Left colon (tissue), 2 donors: ENCODE results near the gene RPS6KA2. TPM values are rescaled to one million over a fixed set of nuclear protein-coding genes. Genes with fewer than 3 reads are reported as not detected.

ENCODE experiments used
- ATAC-seq: fragments of 200-7000 bp; cut with Tn5 transposase; one replicate; pipeline ENCODE4 v1.9.1; 2020; ENCODE audit warnings: mild to moderate bottlenecking, moderate library complexity
- DNase-seq, 2 donors: peaks; one replicate each; pipeline ENCODE4 v3.0.0-alpha.2; 2020
- intact Hi-C, 2 donors: fragments of 100-400 bp; cut with DNase I in 1 of 2; cut with micrococcal nuclease in 1 of 2; formaldehyde crosslinking; loops; one replicate each; pipeline versions ENCODE4 v1.11.2 to v1.14.0; 2022; cut with DNase I, micrococcal nuclease
- total RNA-seq, 2 donors: library from RNA; stranded (reverse); fragmentation: NEBNext Ultra II Directional; extraction: Animal tissue kit (Norgen Biotek cat#: 25700); gene quantifications; one replicate each; pipeline ENCODE4 v1.2.1, GENCODE V29; 2021
- donor health status: DM: no; HTN: no; CAD: no.
- donor health status: DM: yes; HTN: yes; CAD: no.

Gene RPS6KA2
- total RNA-seq, 2 donors from 2014 or later = 11.5 to 13.3 TPM

DNA sequence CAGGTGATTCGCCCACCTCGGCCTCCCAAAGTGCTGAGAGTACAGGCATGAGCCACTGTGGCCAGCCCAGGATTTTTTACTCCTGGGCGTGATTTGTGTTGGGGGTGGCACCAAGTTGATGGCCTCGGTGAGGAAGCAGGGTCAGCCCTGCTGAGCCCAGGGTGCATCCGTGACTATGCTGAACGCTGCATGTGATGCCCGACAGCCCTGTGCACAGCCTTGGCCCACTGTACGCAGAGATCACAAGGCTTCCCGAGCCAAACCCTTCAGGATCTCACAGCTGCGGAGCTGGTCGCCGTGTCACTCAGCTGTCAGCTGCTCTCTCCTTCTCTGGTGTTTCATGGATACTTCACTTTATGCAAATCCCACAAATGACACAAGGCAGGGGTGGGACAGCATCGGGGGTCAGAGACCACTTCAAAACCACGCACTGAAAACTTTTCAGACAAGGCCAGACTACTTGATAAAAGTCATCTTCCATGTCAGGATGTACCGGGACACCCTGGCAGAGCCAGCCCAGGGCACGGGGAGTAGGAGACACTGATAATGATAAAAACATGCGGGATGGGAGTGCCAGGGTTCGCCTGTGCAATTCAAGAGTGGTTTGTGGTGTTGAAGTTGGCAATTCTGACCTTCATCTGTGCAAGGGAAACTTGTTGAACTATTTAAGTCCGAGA, 31.2 kb upstream of the RPS6KA2 start:
- no peak for ATAC-seq
- no peak for DNase-seq
- intact Hi-C loops = no loop called here

DNA sequence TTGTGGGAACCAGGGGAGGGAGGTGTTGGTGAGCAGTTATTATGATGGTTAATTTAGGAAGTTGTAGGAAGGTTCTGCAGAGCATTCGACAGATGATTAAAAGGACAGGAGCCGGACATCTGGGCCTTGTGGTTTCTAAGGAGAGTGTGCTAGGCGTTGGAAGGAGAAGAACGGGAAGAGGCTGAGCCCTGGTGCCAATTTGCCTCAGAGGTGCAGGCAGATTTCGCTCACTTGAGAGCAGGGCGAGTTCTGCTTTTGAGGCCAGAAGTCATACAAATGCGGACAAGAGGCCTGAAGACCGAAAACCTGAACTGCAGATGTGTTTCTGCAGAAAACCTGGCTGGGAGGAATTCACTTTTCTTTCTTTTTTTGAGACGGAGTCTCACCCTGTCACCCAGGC, 30.5 kb upstream of the RPS6KA2 start:
- DNase-seq = no peak
- ATAC-seq = no peak
- intact Hi-C loops = no loop called here

DNA sequence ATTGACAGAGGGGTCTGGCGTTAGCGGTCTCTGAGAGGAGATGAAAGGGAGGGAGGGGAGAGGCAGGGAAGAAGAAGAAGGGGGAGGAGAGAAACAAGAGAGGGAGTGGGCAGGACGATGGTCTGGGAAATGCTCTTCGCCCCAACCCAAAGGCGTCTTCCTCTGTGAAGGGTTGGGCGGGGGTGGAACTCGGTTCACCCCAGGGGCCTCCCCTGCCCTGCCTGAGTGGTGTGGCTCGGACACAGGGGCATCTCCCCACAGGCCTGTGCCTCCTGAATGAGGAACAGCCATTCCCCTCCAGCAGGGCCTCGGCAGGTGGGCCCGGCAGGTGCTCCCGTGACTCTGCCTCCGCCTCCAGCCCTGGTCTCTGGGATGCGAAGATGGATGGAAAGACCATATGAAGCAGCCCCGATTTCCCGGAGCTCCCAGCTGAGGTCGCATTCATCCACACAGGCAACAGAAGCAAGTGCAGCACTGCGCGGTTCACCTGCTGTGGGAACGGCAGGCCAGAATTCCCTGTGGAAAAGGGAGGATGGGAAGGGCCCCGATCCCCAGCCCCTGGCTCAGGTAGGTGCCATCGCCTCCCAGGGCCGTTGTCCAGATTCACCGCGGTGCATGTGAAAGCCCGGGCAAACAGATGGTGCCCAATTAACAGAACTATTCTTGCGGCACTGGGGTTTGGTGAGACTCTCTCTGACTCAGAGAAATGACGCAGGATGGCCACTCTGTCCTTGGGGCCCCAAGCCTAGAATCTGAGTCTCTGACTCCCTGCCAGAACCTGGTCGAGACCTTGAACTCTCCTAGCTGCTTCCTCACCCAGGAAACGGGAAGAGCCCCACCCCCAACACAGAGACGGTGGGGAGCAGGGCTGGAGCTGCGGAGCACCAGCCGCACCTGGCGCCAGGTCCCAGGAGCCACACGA, 29.4 kb upstream of the RPS6KA2 start:
- DNase-seq = no peak

DNA sequence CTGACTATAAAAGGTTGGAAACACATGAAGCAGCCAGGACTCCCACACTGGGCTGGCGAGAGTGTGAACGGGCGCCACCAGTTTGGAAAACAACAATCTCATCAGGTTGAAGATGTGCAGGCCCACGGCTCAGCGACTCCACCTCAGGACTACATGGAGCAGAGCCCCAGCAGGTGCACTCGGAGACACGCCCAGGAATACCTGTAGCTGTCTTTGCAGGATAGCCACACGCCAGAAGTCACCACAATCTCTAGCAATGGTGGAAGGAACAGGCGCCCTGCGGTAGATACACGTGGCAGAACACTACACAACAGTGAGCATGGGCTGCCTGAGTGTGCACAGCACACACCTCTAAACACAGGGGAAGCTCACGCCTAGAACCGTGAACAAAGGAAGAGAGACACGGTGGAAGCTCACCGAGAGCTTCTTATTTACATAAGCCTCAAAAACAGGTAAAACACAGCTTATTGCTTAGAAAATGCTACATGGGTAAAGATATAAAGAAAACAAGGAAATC, 28.7 kb upstream of the RPS6KA2 start:
- DNase-seq (no peak), ATAC-seq (peak; percentile 69)
- intact Hi-C loops = no loop called here

More for the DNA sequence above, 29.4 kb upstream of the RPS6KA2 start:
- peak; percentile 58 for ATAC-seq
- intact Hi-C loops = no loop called here

DNA sequence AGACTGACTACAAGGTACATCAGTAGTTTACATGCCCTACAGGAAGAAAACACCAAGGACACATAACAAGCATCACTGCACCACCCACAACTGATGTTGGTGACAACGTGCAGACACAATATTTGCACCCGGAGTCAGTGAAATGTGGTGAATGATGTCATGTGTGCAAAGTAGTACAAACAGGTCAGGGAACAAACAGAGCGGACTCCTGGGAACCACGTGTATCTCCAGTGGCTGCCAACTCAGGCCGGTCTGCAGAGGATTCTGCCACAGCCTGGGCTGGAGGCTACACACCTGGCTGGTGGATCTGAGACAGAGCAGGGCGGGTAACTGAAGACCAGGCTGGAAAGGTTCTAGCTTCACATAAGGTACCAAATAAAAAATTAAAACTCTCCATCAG, 28.2 kb upstream of the RPS6KA2 start:
- intact Hi-C loops = no loop called here
- no peak for DNase-seq
- ATAC-seq = no peak

DNA sequence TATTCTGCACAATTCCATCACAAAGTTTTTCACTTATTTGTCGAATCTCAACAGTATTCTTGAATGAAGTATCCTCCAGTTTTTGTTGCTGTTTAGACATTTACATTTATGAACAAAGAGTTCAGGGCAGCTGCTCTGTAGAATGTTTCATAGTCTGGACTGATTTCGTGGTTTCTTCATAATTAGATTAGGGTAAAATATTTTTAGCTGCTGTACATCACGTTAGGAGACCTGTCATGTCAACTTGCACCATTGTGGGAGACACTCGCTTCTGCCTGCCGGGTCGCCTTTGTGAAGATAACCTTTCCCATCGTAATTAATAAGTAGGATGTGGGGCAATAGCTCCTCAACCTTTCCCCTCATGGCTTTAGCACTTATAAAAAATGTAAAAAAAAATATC, 27.5 kb upstream of the RPS6KA2 start:
- DNase-seq (no peak), ATAC-seq (no peak)
- intact Hi-C loops = no loop called here

DNA sequence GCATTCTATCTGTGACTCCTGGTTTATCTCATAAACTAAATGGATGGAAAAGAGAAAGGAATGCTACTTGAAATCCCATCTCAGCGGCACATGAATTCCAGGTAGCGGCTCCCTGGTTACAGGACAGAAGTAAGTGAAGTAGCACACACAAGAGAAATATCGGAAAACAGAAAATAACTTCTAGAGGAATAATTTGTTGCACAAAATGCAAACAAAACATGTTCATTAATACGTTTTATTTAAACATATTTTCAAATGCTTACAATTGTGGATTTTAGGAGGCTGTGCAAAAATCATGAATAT, 26.5 kb upstream of the RPS6KA2 start:
- DNase-seq (no peak), ATAC-seq (no peak)
- intact Hi-C loops = no loop called here

DNA sequence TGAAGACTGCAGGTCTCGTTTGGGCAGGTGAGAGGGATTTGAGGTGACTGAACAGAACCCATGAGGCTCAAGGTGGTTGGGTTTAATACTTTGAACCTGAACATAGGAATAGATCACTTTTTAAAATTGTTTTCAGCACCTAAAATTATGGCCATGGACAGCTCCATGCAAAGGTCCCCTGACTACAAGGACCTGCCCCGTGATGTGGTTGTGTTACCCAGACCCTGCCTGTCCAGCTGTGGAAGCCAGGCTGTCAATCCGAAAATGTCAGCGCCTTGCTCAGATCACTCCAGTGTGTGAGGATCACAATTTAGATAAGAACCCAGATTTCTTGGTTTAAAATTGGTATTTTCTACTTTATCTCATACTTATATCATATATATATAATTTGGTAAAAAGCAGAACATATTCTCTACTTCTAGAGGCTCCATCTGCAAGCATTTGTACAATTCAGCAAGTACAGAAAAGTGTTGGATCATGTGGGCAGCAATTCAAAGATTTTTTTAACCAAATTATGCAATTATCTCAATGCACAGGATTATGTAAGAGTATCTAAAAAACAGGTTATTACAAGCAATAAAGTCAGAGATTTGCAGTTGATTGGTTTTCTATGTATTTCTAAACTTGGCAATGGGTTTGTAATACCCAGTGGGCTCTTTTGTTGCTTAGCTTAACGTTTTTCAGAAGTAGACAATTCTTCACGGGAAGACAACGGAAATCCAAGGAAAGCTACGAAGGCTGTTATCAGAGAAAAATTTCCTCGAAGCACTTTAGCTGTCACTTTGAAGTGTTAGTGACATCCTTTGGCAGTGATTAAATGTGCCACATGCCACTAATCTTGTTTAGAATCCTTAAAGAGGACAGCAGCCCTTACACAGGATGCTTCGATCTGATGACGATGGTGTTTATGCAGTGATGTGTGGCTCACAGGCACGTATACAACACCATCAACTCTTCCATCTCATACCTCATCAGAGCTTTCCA, 24.1 kb upstream of the RPS6KA2 start:
- DNase-seq = no peak
- intact Hi-C loops = no loop called here
- no peak for ATAC-seq

DNA sequence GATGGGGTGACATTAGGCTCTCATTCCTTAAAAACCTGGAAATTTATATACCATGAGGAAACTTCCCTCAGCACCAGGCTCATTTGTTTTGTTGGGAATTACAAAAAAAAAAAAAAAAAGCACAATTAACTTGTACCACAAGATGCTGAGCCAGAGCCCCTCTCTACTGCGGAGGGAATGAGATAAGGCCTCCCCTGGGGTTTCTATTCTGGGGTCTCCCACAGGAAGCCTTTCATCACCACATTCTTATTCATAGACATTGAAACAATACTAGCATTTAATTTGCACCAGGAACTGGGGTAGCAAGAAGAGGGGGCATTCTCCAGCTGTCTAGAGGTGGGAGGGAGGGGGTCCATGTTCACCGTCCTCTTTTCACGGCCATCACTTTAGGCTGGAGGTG, 23.0 kb upstream of the RPS6KA2 start:
- DNase-seq (no peak), ATAC-seq (no peak)
- intact Hi-C loops = no loop called here

DNA sequence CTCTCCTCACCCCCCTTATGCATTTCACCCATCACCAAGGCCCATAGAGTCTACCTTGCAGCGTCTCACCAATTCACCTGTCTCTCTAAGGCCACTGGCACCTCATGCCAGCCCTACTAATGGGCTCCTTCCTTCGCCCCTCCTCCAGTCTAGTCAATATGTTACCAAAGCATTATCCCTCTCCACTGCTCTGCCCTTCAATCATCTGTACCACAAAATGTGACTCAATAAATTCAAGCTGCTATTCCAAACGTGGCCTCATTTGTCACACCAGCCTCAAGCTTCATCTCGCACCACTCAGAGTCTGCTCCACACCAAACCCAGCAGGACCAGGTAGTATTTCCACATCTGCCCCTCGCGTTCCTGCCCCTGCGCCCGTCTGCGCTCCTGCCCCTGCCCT, 21.8 kb upstream of the RPS6KA2 start:
- intact Hi-C loops = no loop called here
- ATAC-seq (no peak), DNase-seq (no peak)

DNA sequence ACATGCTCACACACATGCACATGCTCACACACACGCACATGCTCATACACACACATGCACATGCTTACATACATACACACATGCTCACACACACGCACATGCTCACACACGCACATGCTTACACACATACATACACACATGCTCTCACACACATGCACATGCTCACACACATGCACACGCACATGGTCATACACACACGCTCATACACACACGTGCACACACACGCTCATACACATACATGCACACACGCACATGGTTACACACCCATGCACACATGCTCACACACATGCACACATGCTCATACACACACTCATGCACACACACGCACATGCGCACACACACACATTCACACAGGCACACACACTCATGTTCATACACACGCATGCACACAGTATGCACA, 20.8 kb upstream of the RPS6KA2 start:
- intact Hi-C loops = no loop called here
- DNase-seq = no peak
- no peak for ATAC-seq

DNA sequence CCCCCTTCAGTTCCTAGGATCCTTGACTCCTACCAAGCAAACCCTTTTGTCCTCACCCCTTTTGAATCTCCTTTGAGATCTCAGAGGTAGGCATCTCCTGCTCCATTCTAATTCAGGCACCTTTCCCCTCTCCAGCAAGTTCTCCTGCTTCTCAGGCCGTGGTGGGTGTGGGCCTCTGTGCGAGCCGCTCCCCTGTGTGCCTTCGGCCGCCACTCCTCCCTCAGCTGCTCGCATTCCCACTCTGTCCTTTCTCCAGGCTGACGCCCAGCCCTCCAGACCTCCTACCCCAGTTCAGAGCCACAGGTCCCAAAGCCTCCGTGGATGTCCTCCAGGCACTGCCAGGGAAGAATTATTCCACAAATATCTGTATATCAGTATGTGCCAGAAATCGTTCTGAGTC, 19.7 kb upstream of the RPS6KA2 start:
- ATAC-seq = no peak
- intact Hi-C loops = no loop called here
- no peak for DNase-seq

DNA sequence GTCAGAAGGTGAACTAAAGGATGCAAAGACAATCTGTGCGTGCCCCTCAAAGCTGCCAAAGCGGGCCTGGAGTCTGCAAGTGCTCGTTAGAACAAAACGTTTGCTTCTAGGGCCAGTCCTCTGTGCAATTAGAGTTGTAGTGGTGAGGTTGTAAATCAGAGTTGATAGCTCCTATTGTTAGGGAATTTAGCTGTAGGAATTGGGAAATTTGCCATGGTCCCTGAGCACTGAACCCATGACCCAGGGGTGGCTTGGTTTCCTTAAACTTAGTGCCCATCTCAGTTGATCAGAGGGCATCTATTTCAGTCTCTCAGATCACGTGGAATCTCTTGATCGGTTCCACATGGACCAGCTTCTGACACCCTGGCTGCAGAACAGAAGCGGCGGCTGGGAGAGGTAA, 18.8 kb upstream of the RPS6KA2 start:
- intact Hi-C loops = no loop called here
- ATAC-seq (no peak), DNase-seq (no peak)

DNA sequence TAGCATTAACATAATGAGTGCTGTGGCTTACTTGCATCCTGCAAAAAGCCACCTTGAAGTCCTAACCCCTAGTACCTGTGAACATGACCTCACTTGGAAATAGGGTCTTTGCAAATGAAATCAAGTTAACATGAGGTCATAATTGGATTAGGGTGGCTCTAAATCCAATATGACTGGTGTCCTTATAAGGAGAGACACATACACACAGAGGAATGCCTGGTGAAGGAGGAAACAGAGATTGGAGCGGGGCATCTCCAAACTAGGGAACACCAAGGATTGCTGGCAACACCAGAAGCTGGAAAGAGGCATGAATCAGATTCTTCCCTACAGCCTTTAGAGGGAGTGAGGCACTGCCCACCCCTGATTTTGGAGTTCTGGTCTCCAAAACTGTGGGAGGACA, 17.6 kb upstream of the RPS6KA2 start:
- intact Hi-C loops = no loop called here
- no peak for DNase-seq
- ATAC-seq = no peak

DNA sequence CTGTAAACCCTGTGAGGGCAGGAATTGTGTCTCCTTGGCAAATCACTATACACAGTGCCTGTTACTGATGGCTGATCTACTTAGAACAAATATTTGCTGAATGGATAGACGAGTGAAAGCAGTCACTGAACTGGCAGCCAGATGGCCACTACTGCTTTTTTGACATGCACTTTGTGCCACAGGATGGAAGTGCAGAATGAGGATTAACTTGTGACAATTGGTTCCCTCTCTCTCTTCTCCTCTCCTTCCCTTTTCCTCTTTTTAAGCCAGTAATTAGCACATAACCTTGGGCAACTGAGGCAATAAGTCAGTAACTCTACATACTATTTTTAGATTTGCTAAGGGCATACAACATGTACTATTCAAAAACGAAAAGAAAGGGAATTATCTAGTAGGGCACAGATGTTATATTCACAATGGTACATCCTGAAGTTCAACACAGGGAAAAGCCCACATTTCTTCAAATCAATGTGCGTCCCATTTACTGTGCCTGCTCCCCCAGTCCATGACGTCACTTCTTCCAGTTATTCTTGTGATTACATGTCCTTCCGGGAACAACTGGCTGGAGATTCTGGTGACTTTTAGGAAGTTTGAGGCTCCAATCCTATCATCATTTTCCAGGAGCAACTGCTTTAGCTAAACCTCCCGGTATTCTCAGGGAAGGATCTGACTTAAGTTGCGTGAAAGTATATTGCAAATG, 17.0 kb upstream of the RPS6KA2 start:
- ATAC-seq = no peak
- intact Hi-C loops = no loop called here

DNA sequence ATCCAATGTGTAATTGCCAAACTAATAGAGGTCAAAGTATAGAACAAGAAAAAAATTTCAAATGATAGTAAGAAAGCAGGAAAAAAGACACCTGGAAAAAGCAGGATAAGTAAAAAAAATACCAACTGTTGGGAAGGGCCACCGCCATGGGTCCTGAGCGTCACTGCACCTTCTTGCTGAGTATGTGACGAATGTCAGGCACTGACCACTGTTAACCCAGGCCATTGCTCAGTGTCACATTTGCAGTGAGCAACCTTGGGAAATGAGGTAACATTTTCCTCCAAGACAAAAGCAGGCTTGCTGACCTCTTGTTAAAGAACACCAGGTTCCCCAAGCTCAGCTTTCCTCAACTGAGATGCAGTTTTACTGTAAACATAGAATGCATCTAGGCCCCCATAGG, 15.6 kb upstream of the RPS6KA2 start:
- DNase-seq (no peak), ATAC-seq (no peak)
- intact Hi-C loops = no loop called here

More for the DNA sequence above, 17.0 kb upstream of the RPS6KA2 start:
- no peak for DNase-seq

DNA sequence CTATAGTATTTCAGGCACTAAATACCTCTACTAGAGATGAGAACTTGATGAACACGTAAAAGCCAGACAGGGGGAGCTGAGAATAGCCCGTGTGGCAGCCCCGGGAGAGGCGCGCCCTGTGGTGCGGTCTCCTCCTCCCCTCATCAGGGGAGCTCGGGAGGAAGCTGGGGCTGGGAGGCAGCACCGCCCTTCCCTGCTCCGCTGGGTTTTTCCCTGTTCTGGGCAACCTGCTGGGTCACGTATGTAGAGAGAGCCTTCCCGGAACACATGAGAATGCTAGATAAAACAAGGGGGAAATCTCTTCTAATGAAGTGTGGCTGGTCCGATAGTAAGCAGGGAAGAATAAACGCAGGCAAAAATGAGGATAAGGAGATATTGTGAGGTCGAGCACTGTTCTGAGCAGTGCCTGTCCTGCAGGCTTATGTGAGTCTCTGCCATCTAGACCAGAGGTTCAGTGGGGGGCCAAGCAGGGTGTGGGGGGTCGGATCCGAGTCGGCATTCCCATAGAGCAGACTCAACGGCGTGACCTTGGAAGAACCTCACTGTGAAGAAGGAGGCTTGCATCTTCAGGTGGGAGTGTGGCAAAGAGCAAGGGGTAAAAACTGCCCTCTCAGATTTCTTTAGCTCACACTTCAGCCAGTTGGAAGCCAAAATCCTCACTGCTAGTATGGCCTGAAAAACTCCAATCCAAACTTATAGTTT, 13.4 kb upstream of the RPS6KA2 start:
- DNase-seq (no peak), ATAC-seq (peak; percentile 58)
- intact Hi-C loops = no loop called here

DNA sequence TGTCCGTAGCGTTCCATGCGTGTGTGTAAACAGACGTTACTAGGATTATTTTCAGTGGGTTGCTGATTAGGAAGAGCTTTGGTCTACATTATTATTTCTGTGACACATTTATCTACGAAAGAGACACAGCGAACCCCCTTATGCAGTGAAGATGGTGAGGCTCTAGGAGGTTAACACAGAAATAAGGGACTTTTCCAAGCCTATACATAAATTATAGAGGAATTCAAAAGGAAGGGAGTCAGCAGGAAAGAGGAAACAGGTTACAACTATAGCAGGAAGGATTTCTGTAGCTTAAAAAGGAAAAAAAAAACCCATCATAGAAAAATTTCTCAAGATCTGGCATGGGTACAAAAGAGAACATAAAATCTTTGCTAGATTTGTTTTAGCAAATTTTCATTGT, 12.9 kb upstream of the RPS6KA2 start:
- ATAC-seq (no peak), DNase-seq (no peak)
- intact Hi-C loops = no loop called here
